Heart left ventricle (tissue), 16 donors: ENCODE measurements around the gene USP7. TPM values are rescaled to one million over a fixed set of nuclear protein-coding genes. Genes with fewer than 3 reads are reported as not detected.

Experiments used
- ATAC-seq, 4 donors: fragments of 200-7000 bp; cut with Tn5 transposase; one replicate each; pipeline ENCODE4 v1.9.1; 2020 to 2022; ENCODE audit warnings: moderate library complexity in 4 of 4, mild to moderate bottlenecking in 3 of 4, moderate number of reproducible peaks in 1 of 4
- DNase-seq, 5 donors: peaks; one replicate each; pipeline ENCODE4 v3.0.0-alpha.2; 2020
- H3K27ac ChIP-seq, 12 donors: fragments of 200-600 bp; sonication (generic) in 4 of 12; one replicate each; pipeline versions ENCODE4 v1.5.0 to v1.8.0; 2016 to 2022; ENCODE audit warnings: mild to moderate bottlenecking in 2 of 12
- H3K27me3 ChIP-seq, 9 donors: fragments of 200-600 bp; sonication (generic) in 2 of 9; one replicate each; pipeline versions ENCODE4 v1.5.1 to v1.8.0; 2016 to 2022; ENCODE audit warnings: mild to moderate bottlenecking in 3 of 9
- H3K36me3 ChIP-seq, 9 donors: fragments of 200-600 bp; sonication (generic) in 2 of 9; one replicate each; pipeline versions ENCODE4 v1.5.0 to v1.8.0; 2018 to 2022; ENCODE audit warnings: mild to moderate bottlenecking in 2 of 9
- H3K4me1 ChIP-seq, 12 donors: fragments of 200-600 bp; sonication (generic) in 4 of 12; one replicate each; pipeline versions ENCODE4 v1.5.0 to v1.8.0; 2016 to 2022; ENCODE audit warnings: mild to moderate bottlenecking in 3 of 12
- H3K4me3 ChIP-seq, 12 donors: fragments of 200-600 bp; sonication (generic) in 4 of 12; one replicate each; pipeline versions ENCODE4 v1.5.0 to v1.8.0; 2017 to 2022; ENCODE audit warnings: mild to moderate bottlenecking in 9 of 12, moderate library complexity in 4 of 12
- H3K9me3 ChIP-seq, 12 donors: fragments of 200-600 bp; sonication (generic) in 4 of 12; one replicate each; pipeline versions ENCODE4 v1.5.0 to v1.8.0; 2016 to 2022; ENCODE audit warnings: mild to moderate bottlenecking in 1 of 12
- POLR2A ChIP-seq, 2 donors: fragments of 450-650 bp; IDR thresholded peaks; one replicate each; pipeline ENCODE4 v1.6.1; 2017; ENCODE audit warnings: antibody characterized with exemption in 2 of 2, mild to moderate bottlenecking in 2 of 2, moderate library complexity in 2 of 2
- WGBS, 4 donors: extraction: QIAGEN DNeasy Blood & Tissue Kit in 2 of 4; methylation state at CpG; one replicate each; pipeline versions ENCODE4 v1.1.5 to v1.1.7; 2013 to 2018; 5-methylcytosine and 5-hydroxymethylcytosine counted together
- intact Hi-C, 10 donors: fragments of 100-400 bp; cut with DNase I; formaldehyde crosslinking; loops; one replicate each; pipeline versions ENCODE4 v1.11.1 to v1.14.2; 2022
- polyA plus RNA-seq, 2 donors: library from polyadenylated mRNA; stranded (reverse); fragments of 200-250 nt; gene quantifications; one replicate each; pipeline ENCODE4 v1.2.3, GENCODE V29; 2013
- total RNA-seq, 9 donors: library from RNA; depleted of rRNA in 2 of 9; stranded (reverse); fragments of >200 nt in 2 of 9; fragmentation: NEBNext Ultra II Directional in 3 of 9; extraction: Animal tissue kit (Norgen Biotek cat#: 25700) in 3 of 9; gene quantifications; one replicate each; pipeline versions ENCODE4 v1.1.0 to v1.2.4, GENCODE V29; 2016 to 2023
- TF ChIP-seq, protein P1 (sequence below), 12 donors: fragments of 200-600 bp; sonication (generic) in 4 of 12; IDR thresholded peaks; one replicate each; pipeline versions ENCODE4 v1.5.0 to v1.8.0; 2018 to 2022; ENCODE audit warnings: antibody characterized with exemption in 12 of 12, mild to moderate bottlenecking in 5 of 12
- donor health status: ischemic (EF 13 %, LVEDD 7.1; RV severe dilation, severe dysfunction).
- donor health status: healthy with polysubstance abuse.
- donor health status: DM: no; HTN: yes; CAD: no.
- donor health status: DM: no; HTN: no; CAD: no.
- donor health status: ischemic (EF 25% LVEDD 6.9; RV normal size, moderate dysfunction).
- donor health status: ischemic (EF 25% LVEDD 5.7; RV mildly dilated, moderate dysfunction).
- donor health status: healthy.
- donor health status: DM: yes; HTN: yes; CAD: no.
- donor health status: ischemic (EF 35%, LVEDD 5.7; RV mildly dilated, moderate dysfunction).
- donor health status: nonischemic (EF 11% LVEDD 7.7; RV severe dilation, severe dysfunction).
- donor health status: DM: yes; HTN: yes; CAD: no.
- donor health status: PGD.
- donor health status: ischemic (EF 29% LVEDD 5.4; RV normal size, mild dysfunction).
- donor health status: nonischemic (EF 23%, LVEDD 6.1; RV moderate dilation, normal function).

Gene USP7
- total and polyA plus RNA-seq, 11 donors, result 20.3 to 86.5 (median 66.2) TPM

DNA sequence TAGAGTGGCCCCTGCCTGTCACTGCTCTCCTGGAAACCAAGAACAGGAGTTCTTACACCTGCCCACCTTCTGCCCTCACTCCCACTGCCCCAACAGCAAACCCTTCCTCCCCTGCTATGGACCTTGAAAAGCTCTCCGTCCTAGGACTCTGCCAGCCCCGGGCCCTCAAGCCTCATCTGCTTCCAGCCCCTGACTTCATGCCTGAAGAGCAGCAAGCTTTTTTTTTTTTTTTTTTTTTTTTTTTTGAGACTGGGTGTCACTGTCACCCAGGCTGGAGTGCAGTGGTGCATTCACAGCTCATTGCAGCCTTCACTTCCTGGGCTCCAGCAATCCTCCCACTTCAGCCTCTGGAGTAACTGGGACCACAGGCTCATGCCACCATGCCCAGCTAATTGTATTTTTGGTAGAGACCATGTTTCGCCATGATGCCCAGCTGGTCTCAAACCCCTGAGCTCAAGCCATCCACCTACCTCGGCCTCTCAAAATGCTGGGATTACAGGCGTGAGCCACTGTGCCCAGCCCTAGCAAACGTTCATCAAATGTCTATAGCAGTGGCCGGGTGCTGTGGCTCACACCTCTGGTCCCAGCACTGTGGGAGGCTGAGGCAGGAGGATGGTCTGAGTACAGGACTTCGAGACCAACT lies 111.8 kb downstream of the USP7 start:
- H3K36me3 ChIP-seq, result peaks cover 0 to 83% (median 70%) of the 10 kb centered on the region in 9 donors
- intact Hi-C loops, result no loop called here
- WGBS, 4 donors, result 91 to 93% (median 92%) methylated on average over 8 of the region's 8 CpGs

DNA sequence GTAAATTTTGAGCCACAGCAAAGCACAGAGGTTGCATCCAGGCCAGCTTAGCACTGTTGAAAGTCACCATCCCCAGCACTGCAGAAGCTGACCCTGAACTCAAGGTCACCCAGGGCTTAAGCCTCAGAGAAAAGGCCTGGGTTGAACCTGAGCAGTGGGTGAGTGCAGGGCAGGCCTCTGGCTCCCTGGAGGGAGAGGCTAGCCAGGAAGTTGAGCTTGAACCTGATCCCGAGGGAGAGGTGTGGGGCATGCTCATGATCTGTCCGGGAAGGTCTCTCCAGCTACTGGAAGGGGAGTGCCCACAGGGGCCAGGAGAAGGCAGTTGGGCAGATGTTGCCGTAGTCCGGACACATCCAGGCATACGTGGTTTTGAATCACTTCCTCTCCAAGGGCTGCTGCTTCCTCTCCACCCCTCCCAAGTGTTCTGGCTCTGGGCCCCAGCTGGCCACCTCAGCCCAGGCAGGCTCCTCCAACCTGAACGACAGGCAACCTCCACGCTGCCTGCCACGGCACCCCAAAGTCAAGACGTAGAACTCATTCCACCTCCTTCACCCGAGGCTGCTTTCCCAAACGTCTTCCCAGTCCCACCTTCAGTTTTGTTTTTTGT lies 113.3 kb downstream of the USP7 start:
- WGBS, 4 donors, result 46 to 60% (median 47%) methylated on average over 10 to 11 of the region's 11 CpGs
- intact Hi-C loops, result no loop called here
- TF ChIP-seq, protein P1, sequence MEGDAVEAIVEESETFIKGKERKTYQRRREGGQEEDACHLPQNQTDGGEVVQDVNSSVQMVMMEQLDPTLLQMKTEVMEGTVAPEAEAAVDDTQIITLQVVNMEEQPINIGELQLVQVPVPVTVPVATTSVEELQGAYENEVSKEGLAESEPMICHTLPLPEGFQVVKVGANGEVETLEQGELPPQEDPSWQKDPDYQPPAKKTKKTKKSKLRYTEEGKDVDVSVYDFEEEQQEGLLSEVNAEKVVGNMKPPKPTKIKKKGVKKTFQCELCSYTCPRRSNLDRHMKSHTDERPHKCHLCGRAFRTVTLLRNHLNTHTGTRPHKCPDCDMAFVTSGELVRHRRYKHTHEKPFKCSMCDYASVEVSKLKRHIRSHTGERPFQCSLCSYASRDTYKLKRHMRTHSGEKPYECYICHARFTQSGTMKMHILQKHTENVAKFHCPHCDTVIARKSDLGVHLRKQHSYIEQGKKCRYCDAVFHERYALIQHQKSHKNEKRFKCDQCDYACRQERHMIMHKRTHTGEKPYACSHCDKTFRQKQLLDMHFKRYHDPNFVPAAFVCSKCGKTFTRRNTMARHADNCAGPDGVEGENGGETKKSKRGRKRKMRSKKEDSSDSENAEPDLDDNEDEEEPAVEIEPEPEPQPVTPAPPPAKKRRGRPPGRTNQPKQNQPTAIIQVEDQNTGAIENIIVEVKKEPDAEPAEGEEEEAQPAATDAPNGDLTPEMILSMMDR (IDR thresholded peaks at IDR 0.05), result no peak
- TF ChIP-seq POLR2A (IDR thresholded peaks at IDR 0.05), result no peak
- Histone ChIP-seq H3K4me1 (peaks cover 0 to 33% (median 19%) of the 10 kb centered on the region in 12 donors), H3K4me3 (no peak overlapping the region), H3K27me3 (no peaks in the 10 kb centered on the region), H3K36me3 (peaks cover 0 to 70% (median 55%) of the 10 kb centered on the region in 9 donors), H3K27ac (peak overlapping the region in 11 of 12 donors; percentile 50 to 73 (median 60)), H3K9me3 (no peaks in the 10 kb centered on the region)
- DNase-seq, result peak in 4 of 5 donors; percentile 57 to 77 (median 64)
- peak; percentile 34 to 85 (median 79) for ATAC-seq

More for the DNA sequence above, 111.8 kb downstream of the USP7 start:
- Histone ChIP-seq H3K27me3 (no peaks in the 10 kb centered on the region), H3K4me1 (peaks cover 0 to 40% (median 23%) of the 10 kb centered on the region in 12 donors), H3K4me3 (no peak overlapping the region), H3K9me3 (no peaks in the 10 kb centered on the region), H3K27ac (peak overlapping the region in 11 of 12 donors; percentile 7 to 76 (median 58))
- TF ChIP-seq, protein P1 (IDR thresholded peaks at IDR 0.05), result no peak
- TF ChIP-seq POLR2A (IDR thresholded peaks at IDR 0.05), result no peak
- DNase-seq (no peak), ATAC-seq (no peak)

DNA sequence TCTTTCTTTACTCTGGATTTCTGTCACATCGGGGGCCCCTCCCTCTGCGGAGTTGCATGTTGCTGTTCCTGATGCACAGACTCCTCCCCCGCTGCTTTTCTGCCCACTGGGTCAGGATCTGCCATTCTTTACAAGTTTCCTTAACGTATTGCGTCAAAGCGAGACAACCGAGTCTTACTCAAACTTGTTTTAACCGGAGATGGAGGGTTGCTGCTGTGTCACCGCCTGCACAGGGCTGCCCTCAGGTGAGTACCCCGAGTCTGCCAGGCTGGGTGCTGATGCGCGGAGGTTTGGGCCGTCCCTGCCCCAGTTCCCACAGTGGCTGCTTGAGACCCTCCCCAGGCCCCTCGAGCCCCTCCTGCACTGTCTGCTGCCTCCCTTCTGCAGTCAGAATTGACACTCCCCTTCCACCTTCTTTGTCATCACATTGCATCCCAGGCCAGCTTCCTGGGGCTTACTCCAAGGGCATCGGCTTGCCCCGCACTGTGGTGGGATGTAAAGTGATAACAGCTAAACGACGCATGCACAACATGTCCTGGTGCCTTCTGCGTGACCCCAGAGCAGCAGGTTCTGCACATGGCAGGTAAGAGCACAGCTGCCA lies 114.2 kb downstream of the USP7 start:
- DNase-seq, result peak in 1 of 5 donors; percentile 27
- no peak for ATAC-seq
- WGBS, 4 donors, result 78 to 84% (median 81%) methylated on average over 18 to 19 of the region's 19 CpGs
- Histone ChIP-seq H3K4me3 (no peak overlapping the region), H3K4me1 (peaks cover 0 to 33% (median 19%) of the 10 kb centered on the region in 12 donors), H3K27ac (peak overlapping the region in 10 of 12 donors; percentile 50 to 70 (median 60)), H3K9me3 (no peaks in the 10 kb centered on the region), H3K36me3 (peaks cover 0 to 65% (median 46%) of the 10 kb centered on the region in 9 donors), H3K27me3 (no peaks in the 10 kb centered on the region)
- intact Hi-C loops, result no loop called here
- TF ChIP-seq, protein P1 (IDR thresholded peaks at IDR 0.05), result no peak
- no peak for TF ChIP-seq POLR2A (IDR thresholded peaks at IDR 0.05)

DNA sequence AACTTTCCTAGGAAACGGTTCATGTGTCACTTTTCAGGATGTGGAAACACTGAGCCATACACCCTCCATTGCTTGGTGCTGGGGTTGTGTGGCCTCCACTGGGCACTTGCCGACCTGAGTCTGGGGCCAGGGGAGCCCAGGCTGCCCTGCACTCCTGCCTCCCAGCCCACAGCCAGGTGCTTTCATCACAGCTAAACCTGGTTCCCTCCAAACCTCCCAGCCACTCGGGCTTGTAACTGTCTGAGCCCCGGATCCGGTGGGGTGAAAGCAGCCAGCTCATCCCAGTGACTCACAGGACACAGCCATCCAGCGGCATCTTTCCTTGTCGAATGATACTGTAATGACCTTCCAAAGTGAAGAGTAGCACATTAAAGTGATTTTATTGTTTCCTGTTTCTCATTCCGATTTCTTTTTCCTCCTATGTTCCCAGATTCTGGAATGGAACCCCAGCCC lies 114.7 kb downstream of the USP7 start:
- Histone ChIP-seq H3K27ac (peak overlapping the region in 1 of 12 donors; percentile 70), H3K4me1 (peaks cover 0 to 33% (median 19%) of the 10 kb centered on the region in 12 donors), H3K27me3 (no peaks in the 10 kb centered on the region), H3K4me3 (no peak overlapping the region), H3K9me3 (no peaks in the 10 kb centered on the region), H3K36me3 (peaks cover 0 to 62% (median 43%) of the 10 kb centered on the region in 9 donors)
- intact Hi-C loops, result no loop called here
- ATAC-seq (no peak), DNase-seq (no peak)
- WGBS, 4 donors, result 77 to 90% (median 86%) methylated on average over 8 of the region's 8 CpGs
- TF ChIP-seq POLR2A (IDR thresholded peaks at IDR 0.05), result no peak
- TF ChIP-seq, protein P1 (IDR thresholded peaks at IDR 0.05), result no peak
